KMS-11 (cell line): ENCODE measurements around the gene RND1.

Experiments used
- H2AFZ ChIP-seq: fragments of 200-600 bp; sonication (generic); 2 replicates; pipeline ENCODE4 v1.6.1; 2016; ENCODE audit warnings: antibody characterized with exemption, mixed run types, low read depth
- H3K27ac ChIP-seq: fragments of 200-600 bp; sonication (generic); 2 replicates; pipeline ENCODE4 v1.6.1; 2016; ENCODE audit warnings: mild to moderate bottlenecking, mixed run types
- H3K27me3 ChIP-seq: fragments of 200-600 bp; sonication (generic); 2 replicates; pipeline ENCODE4 v1.6.1; 2017; ENCODE audit warnings: mild to moderate bottlenecking, low read depth, mixed run types, moderate library complexity; ENCODE audit not compliant: insufficient read depth
- H3K36me3 ChIP-seq: fragments of 200-600 bp; sonication (generic); 2 replicates; pipeline ENCODE4 v1.6.1; 2017; ENCODE audit warnings: mild to moderate bottlenecking, mixed run types; ENCODE audit not compliant: insufficient read depth
- H3K4me1 ChIP-seq: fragments of 200-600 bp; sonication (generic); 2 replicates; pipeline ENCODE4 v1.6.1; 2016; ENCODE audit warnings: mild to moderate bottlenecking, low read depth, mixed run types; ENCODE audit not compliant: poor library complexity, severe bottlenecking
- H3K4me2 ChIP-seq: fragments of 200-600 bp; sonication (generic); 2 replicates; pipeline ENCODE4 v1.7.0; 2016; ENCODE audit warnings: mild to moderate bottlenecking, mixed run types
- H3K4me3 ChIP-seq: fragments of 200-600 bp; sonication (generic); IDR thresholded peaks from 2 replicates; pipeline ENCODE4 v1.6.1; 2017; ENCODE audit warnings: low read depth, low read length, mixed read lengths; ENCODE audit not compliant: insufficient read depth
- H3K79me2 ChIP-seq: fragments of 200-600 bp; sonication (generic); 2 replicates; pipeline ENCODE4 v1.6.1; 2016; ENCODE audit warnings: low read depth, mixed run types; ENCODE audit not compliant: insufficient read depth
- H3K9ac ChIP-seq: fragments of 200-600 bp; sonication (generic); 2 replicates; pipeline ENCODE4 v1.6.1; 2016; ENCODE audit warnings: mild to moderate bottlenecking, mixed run types
- H4K20me1 ChIP-seq: fragments of 200-600 bp; sonication (generic); 2 replicates; pipeline ENCODE4 v1.6.1; 2016; ENCODE audit warnings: mild to moderate bottlenecking, mixed run types; ENCODE audit not compliant: insufficient read depth
- TF ChIP-seq, protein P1 (sequence below): fragments of 200-600 bp; sonication (generic); conservative IDR thresholded peaks from 2 replicates; pipeline ENCODE4 v1.6.1; 2017; ENCODE audit warnings: low read depth, mild to moderate bottlenecking, antibody characterized with exemption, low read length, moderate library complexity, mixed read lengths

RND1 gene

DNA sequence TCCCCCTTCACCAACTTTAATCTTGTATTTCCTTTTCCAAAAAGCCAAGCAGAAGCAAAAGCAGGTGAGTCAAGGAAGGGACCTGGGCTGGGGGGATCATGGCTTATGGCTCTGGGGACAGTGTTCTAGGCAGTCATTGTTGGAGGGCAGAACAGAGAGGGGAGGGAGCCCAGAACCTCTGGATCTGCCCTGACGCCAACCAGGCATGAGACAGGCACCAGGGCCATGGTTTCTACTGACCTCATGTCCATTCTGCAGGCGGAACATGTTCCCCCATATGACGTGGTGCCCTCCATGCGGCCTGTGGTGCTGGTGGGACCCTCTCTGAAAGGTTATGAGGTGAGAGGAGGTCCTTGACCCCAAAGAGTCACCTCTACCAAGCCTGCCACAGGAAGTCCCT lies 40.8 kb downstream of the RND1 start:
- TF ChIP-seq, protein P1, sequence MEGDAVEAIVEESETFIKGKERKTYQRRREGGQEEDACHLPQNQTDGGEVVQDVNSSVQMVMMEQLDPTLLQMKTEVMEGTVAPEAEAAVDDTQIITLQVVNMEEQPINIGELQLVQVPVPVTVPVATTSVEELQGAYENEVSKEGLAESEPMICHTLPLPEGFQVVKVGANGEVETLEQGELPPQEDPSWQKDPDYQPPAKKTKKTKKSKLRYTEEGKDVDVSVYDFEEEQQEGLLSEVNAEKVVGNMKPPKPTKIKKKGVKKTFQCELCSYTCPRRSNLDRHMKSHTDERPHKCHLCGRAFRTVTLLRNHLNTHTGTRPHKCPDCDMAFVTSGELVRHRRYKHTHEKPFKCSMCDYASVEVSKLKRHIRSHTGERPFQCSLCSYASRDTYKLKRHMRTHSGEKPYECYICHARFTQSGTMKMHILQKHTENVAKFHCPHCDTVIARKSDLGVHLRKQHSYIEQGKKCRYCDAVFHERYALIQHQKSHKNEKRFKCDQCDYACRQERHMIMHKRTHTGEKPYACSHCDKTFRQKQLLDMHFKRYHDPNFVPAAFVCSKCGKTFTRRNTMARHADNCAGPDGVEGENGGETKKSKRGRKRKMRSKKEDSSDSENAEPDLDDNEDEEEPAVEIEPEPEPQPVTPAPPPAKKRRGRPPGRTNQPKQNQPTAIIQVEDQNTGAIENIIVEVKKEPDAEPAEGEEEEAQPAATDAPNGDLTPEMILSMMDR = no peak
- Histone ChIP-seq H3K4me3 (no peak overlapping the region), H3K79me2 (no peaks in the 10 kb centered on the region), H4K20me1 (no peaks in the 10 kb centered on the region), H3K4me1 (no peaks in the 10 kb centered on the region), H2AFZ (no peak overlapping the region), H3K4me2 (no peak overlapping the region), H3K9ac (no peak overlapping the region), H3K27ac (no peak overlapping the region), H3K36me3 (no peaks in the 10 kb centered on the region; the same call in 1 of the 2 replicates), H3K27me3 (no peaks in the 10 kb centered on the region)

DNA sequence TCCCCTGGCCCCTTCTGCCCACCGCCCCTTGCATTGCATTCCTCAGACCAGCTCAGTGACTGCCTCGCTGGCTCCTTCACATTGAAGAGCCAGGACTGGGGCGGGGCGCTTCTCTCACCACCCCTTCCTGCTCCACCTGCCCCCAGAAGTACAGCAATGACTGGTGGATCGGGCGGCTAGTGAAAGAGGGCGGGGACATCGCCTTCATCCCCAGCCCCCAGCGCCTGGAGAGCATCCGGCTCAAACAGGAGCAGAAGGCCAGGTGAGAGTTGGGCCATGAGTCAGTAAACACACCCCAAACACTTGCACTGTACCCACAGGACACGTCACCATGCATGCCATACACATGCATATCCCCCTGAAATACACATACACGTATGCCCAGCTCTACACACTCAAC lies 41.6 kb downstream of the RND1 start:
- no peak overlapping the region for H3K4me2 ChIP-seq
- H3K4me3 ChIP-seq = no peak overlapping the region
- H3K4me1 ChIP-seq = no peaks in the 10 kb centered on the region
- no peaks in the 10 kb centered on the region for H3K79me2 ChIP-seq
- no peak overlapping the region for H3K27ac ChIP-seq
- no peaks in the 10 kb centered on the region for H3K27me3 ChIP-seq
- H3K36me3 ChIP-seq = no peaks in the 10 kb centered on the region
- TF ChIP-seq, protein P1 = no peak
- H3K9ac ChIP-seq = no peak overlapping the region
- H2AFZ ChIP-seq = no peak overlapping the region
- no peaks in the 10 kb centered on the region for H4K20me1 ChIP-seq

DNA sequence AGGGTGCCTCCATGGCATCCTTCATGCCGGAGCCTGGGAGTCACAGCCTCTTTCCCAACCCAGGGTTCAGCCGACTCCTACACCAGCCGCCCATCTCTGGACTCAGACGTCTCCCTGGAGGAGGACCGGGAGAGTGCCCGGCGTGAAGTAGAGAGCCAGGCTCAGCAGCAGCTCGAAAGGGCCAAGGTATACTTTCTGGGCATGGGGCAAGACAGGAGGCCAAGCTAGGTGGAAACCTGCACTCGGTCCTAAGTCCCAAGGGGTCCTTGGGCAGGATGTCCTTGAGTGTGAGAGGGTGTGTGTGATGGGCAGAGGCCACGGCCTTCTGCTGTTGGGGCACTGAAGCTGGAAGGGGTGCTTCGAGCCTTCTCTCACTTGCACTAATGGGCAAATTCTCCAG lies 42.4 kb downstream of the RND1 start:
- H4K20me1 ChIP-seq = no peaks in the 10 kb centered on the region
- no peak overlapping the region for H3K4me2 ChIP-seq
- no peaks in the 10 kb centered on the region for H3K79me2 ChIP-seq
- no peak overlapping the region for H3K27ac ChIP-seq
- no peaks in the 10 kb centered on the region for H3K36me3 ChIP-seq
- TF ChIP-seq, protein P1 = no peak
- no peak overlapping the region for H2AFZ ChIP-seq
- H3K9ac ChIP-seq = no peak overlapping the region
- H3K4me1 ChIP-seq = no peaks in the 10 kb centered on the region
- no peak overlapping the region for H3K4me3 ChIP-seq
- no peaks in the 10 kb centered on the region for H3K27me3 ChIP-seq

DNA sequence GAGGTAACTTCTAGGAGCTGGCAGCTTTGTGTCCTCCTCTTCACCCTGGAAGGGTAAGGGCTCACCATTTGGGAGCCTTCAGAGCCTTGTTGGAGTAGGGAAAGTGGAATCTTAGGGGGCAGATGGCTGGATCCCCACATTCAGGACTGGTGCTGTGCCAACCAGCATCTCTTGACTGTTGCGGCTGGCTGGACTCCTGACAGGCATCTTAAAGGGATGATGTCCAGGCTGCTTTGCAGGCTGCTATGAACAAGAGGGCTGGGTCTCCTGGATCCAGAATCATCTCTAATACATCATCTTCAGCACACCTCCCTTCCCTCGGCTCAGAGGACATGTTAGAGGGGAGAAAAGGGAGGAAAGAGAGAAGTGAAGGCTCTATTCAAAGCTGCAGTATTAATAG lies 43.0 kb downstream of the RND1 start:
- Histone ChIP-seq H3K36me3 (no peaks in the 10 kb centered on the region), H3K4me1 (peaks cover 3% of the 10 kb centered on the region), H3K4me2 (no peak overlapping the region), H2AFZ (no peak overlapping the region), H3K79me2 (no peaks in the 10 kb centered on the region), H4K20me1 (no peaks in the 10 kb centered on the region), H3K27ac (no peak overlapping the region), H3K4me3 (no peak overlapping the region), H3K9ac (no peak overlapping the region), H3K27me3 (no peaks in the 10 kb centered on the region)
- TF ChIP-seq, protein P1 = no peak
